Osteocyte (in vitro differentiated cells): ENCODE results near the gene EEF2K. TPM values are rescaled to one million over a fixed set of nuclear protein-coding genes. Genes with fewer than 3 reads are reported as not detected.

Experiments
- DNase-seq: peaks from one replicate; pipeline ENCODE4 v3.0.0; 2021; ENCODE audit warnings: mixed read lengths; ENCODE audit not compliant: unreplicated experiment; ENCODE audit errors: extremely low spot score
- H3K27ac Mint-ChIP-seq: one replicate; pipeline ENCODE4 v1.8.0; 2021; ENCODE audit warnings: mild to moderate bottlenecking, mixed read lengths; ENCODE audit not compliant: unreplicated experiment
- H3K27me3 Mint-ChIP-seq: one replicate; pipeline ENCODE4 v1.8.0; 2021; ENCODE audit warnings: mixed read lengths; ENCODE audit not compliant: unreplicated experiment
- H3K36me3 Mint-ChIP-seq: one replicate; pipeline ENCODE4 v1.8.0; 2021; ENCODE audit warnings: mixed read lengths; ENCODE audit not compliant: unreplicated experiment
- H3K4me1 Mint-ChIP-seq: one replicate; pipeline ENCODE4 v1.8.0; 2021; ENCODE audit warnings: mixed read lengths; ENCODE audit not compliant: unreplicated experiment
- H3K4me3 Mint-ChIP-seq: one replicate; pipeline ENCODE4 v1.8.0; 2021; ENCODE audit warnings: mild to moderate bottlenecking, moderate library complexity, mixed read lengths; ENCODE audit not compliant: unreplicated experiment
- H3K9me3 Mint-ChIP-seq: one replicate; pipeline ENCODE4 v1.8.0; 2021; ENCODE audit warnings: mixed read lengths; ENCODE audit not compliant: unreplicated experiment
- CTCF ChIP-seq: fragments of 200-600 bp; sonication (generic); IDR thresholded peaks from 2 replicates; pipeline ENCODE4 v1.5.0; 2021; ENCODE audit warnings: antibody characterized with exemption, mild to moderate bottlenecking, moderate library complexity
- total RNA-seq: library from RNA; stranded (reverse); gene quantifications from 2 replicates; pipeline ENCODE4 v1.2.1, GENCODE V29; 2021

The EEF2K gene
- total RNA-seq, 1 donor from 2014 or later = 23.8 TPM

- DNase-seq = no peak
- no peaks in the 10 kb centered on the region for H3K9me3 Mint-ChIP-seq
- H3K36me3 Mint-ChIP-seq = peaks cover 26% of the 10 kb centered on the region
- TF ChIP-seq CTCF = no peak
- no peaks in the 10 kb centered on the region for H3K27me3 Mint-ChIP-seq
- no peak overlapping the region for H3K27ac Mint-ChIP-seq
- no peaks in the 10 kb centered on the region for H3K4me1 Mint-ChIP-seq
- no peak overlapping the region for H3K4me3 Mint-ChIP-seq
Observed at GRCh38 chr16:22307838-22308237, 101.8 kb downstream of the EEF2K start.

GRCh38 chr16:22308824-22309520 is 102.9 kb downstream of the EEF2K start:
- no peak for TF ChIP-seq CTCF
- no peaks in the 10 kb centered on the region for H3K4me1 Mint-ChIP-seq
- no peak overlapping the region for H3K27ac Mint-ChIP-seq
- DNase-seq = no peak
- H3K36me3 Mint-ChIP-seq = peaks cover 25% of the 10 kb centered on the region
- no peak overlapping the region for H3K4me3 Mint-ChIP-seq
- H3K9me3 Mint-ChIP-seq = no peaks in the 10 kb centered on the region
- H3K27me3 Mint-ChIP-seq = no peaks in the 10 kb centered on the region

- Mint-ChIP-seq H3K4me1 (no peaks in the 10 kb centered on the region), H3K27me3 (no peaks in the 10 kb centered on the region), H3K4me3 (no peak overlapping the region), H3K36me3 (peaks cover 19% of the 10 kb centered on the region), H3K9me3 (no peaks in the 10 kb centered on the region), H3K27ac (no peak overlapping the region)
- no peak for TF ChIP-seq CTCF
- no peak for DNase-seq
Observed at GRCh38 chr16:22311520-22311919, 105.4 kb downstream of the EEF2K start.

GRCh38 chr16:22312897-22313781 is 107.1 kb downstream of the EEF2K start:
- Mint-ChIP-seq H3K9me3 (no peaks in the 10 kb centered on the region), H3K4me3 (no peak overlapping the region), H3K4me1 (no peaks in the 10 kb centered on the region), H3K27ac (no peak overlapping the region), H3K36me3 (peaks cover 18% of the 10 kb centered on the region), H3K27me3 (no peaks in the 10 kb centered on the region)
- TF ChIP-seq CTCF = no peak
- no peak for DNase-seq

GRCh38 chr16:22313876-22314470 is 107.9 kb downstream of the EEF2K start:
- peaks cover 19% of the 10 kb centered on the region for H3K36me3 Mint-ChIP-seq
- H3K9me3 Mint-ChIP-seq = no peaks in the 10 kb centered on the region
- TF ChIP-seq CTCF = no peak
- H3K4me3 Mint-ChIP-seq = no peak overlapping the region
- no peaks in the 10 kb centered on the region for H3K27me3 Mint-ChIP-seq
- no peaks in the 10 kb centered on the region for H3K4me1 Mint-ChIP-seq
- DNase-seq = no peak
- H3K27ac Mint-ChIP-seq = no peak overlapping the region
